B cell (primary cell): ENCODE data around the gene IGFBP3. TPM values are rescaled to one million over a fixed set of nuclear protein-coding genes. Genes with fewer than 3 reads are reported as not detected.

Experiments used
- ATAC-seq: fragments of 200-7000 bp; cut with Tn5 transposase; one replicate; pipeline ENCODE4 v1.10.0; 2021; ENCODE audit warnings: low read depth, mild to moderate bottlenecking, moderate number of reproducible peaks, moderate library complexity
- CTCF ChIA-PET: fragments of 350-600 bp; sonication (Branson Sonifier 250); formaldehyde crosslinking; loops from one replicate; lab custom pipeline; 2021; ENCODE audit warnings: antibody characterized with exemption, inconsistent platforms; lab: Charles Lee
- POLR2A ChIA-PET: fragments of 350-600 bp; sonication (Branson Sonifier 250); formaldehyde crosslinking; loops from one replicate; lab custom pipeline; 2021; ENCODE audit warnings: antibody characterized with exemption; lab: Charles Lee
- DNase-seq: peaks from one replicate; pipeline ENCODE4 v3.0.0; 2013
- H2AFZ ChIP-seq: 2 replicates; pipeline ENCODE4 v1.6.1; 2012; ENCODE audit warnings: mild to moderate bottlenecking, low read depth, low read length; ENCODE audit not compliant: insufficient read depth, poor library complexity, severe bottlenecking
- H3K27ac ChIP-seq, 2 donors: 1 replicate in 1 of 2; 2 replicates in 1 of 2; pipeline ENCODE4 v1.5.1; 2012 to 2013; ENCODE audit warnings: low read length in 2 of 2, mild to moderate bottlenecking in 2 of 2, moderate library complexity in 1 of 2
- H3K27me3 ChIP-seq, 4 experiments: fragments of 200-600 bp in 1 of 4; sonication (generic) in 1 of 4; replicated peaks in 1 of 4; 1 replicate in 2 of 4; 2 replicates in 2 of 4; pipeline versions ENCODE4 v1.6.1 to v1.7.0; 2013 to 2016; ENCODE audit warnings: low read length in 3 of 4, mild to moderate bottlenecking in 2 of 4, mixed read lengths in 1 of 4, moderate library complexity in 1 of 4; ENCODE audit not compliant: insufficient read depth in 4 of 4, control insufficient read depth in 3 of 4; ENCODE audit errors: control extremely low read depth in 1 of 4
- H3K36me3 ChIP-seq, 2 experiments: replicated peaks in 1 of 2; 1 replicate in 1 of 2; 2 replicates in 1 of 2; pipeline versions ENCODE4 v1.6.1 to v1.7.1; 2013; ENCODE audit warnings: low read length in 1 of 2; ENCODE audit not compliant: insufficient read depth in 2 of 2, control insufficient read depth in 1 of 2; ENCODE audit errors: control extremely low read depth in 1 of 2, extremely low read depth in 1 of 2
- H3K4me1 ChIP-seq, 2 donors: fragments of 200-600 bp in 1 of 2; sonication (generic) in 1 of 2; 1 replicate in 1 of 2; 2 replicates in 1 of 2; pipeline versions ENCODE4 v1.5.1 to v1.6.1; 2013 to 2017; ENCODE audit warnings: low read length in 2 of 2; ENCODE audit not compliant: control insufficient read depth in 2 of 2, insufficient read depth in 2 of 2
- H3K4me2 ChIP-seq: replicated peaks from 2 replicates; pipeline ENCODE3; 2012; ENCODE audit warnings: mild to moderate bottlenecking, low read depth, low read length; ENCODE audit not compliant: poor library complexity, severe bottlenecking
- H3K4me3 ChIP-seq, 5 experiments: fragments of 200-600 bp in 1 of 5; sonication (generic) in 1 of 5; 1 replicate in 3 of 5; 2 replicates in 2 of 5; pipeline versions ENCODE4 v1.5.1 to v1.7.0; 2011 to 2016; ENCODE audit warnings: low read length in 4 of 5, mild to moderate bottlenecking in 4 of 5, low read depth in 2 of 5, control low read depth in 1 of 5, moderate library complexity in 1 of 5; ENCODE audit not compliant: insufficient read depth in 1 of 5; ENCODE audit errors: control extremely low read depth in 1 of 5, extremely low read depth in 1 of 5
- H3K79me2 ChIP-seq: fragments of 200-600 bp; sonication (generic); one replicate; pipeline ENCODE4 v1.6.0; 2016; ENCODE audit warnings: low read length; ENCODE audit not compliant: control insufficient read depth, insufficient read depth
- H3K9ac ChIP-seq: fragments of 200-600 bp; sonication (generic); 2 replicates; pipeline ENCODE4 v1.6.1; 2017; ENCODE audit warnings: mild to moderate bottlenecking, low read length, moderate library complexity
- H3K9me3 ChIP-seq, 3 donors: one replicate each; pipeline versions ENCODE4 v1.6.1 to v1.7.1; 2013; ENCODE audit warnings: low read length in 2 of 3; ENCODE audit not compliant: control insufficient read depth in 2 of 3, insufficient read depth in 1 of 3; ENCODE audit errors: control extremely low read depth in 1 of 3
- H4K20me1 ChIP-seq: 2 replicates; pipeline ENCODE4 v1.6.0; 2012; ENCODE audit warnings: mild to moderate bottlenecking, low read length; ENCODE audit not compliant: insufficient read depth, control insufficient read depth, poor library complexity, severe bottlenecking
- H3K27ac Mint-ChIP-seq: one replicate; pipeline ENCODE4 v1.8.0; 2021; ENCODE audit warnings: mixed read lengths
- H3K27me3 Mint-ChIP-seq: one replicate; pipeline ENCODE4 v1.8.0; 2021; ENCODE audit warnings: mixed read lengths
- H3K4me1 Mint-ChIP-seq: one replicate; pipeline ENCODE4 v1.8.0; 2021; ENCODE audit warnings: mixed read lengths
- H3K4me3 Mint-ChIP-seq: one replicate; pipeline ENCODE4 v1.8.0; 2021; ENCODE audit warnings: mixed read lengths
- H3K9me3 Mint-ChIP-seq: one replicate; pipeline ENCODE4 v1.8.0; 2022; ENCODE audit warnings: mixed read lengths; ENCODE audit not compliant: insufficient read depth
- CTCF ChIP-seq: fragments of 200-600 bp; IDR thresholded peaks from one replicate; pipeline ENCODE4 v1.8.0; 2022; ENCODE audit warnings: antibody characterized with exemption, mild to moderate bottlenecking
- EZH2 ChIP-seq: IDR thresholded peaks from 2 replicates; pipeline ENCODE4 v1.6.1; 2012; ENCODE audit warnings: borderline replicate concordance, low read depth, mild to moderate bottlenecking, moderate library complexity, low read length; ENCODE audit not compliant: insufficient read depth, poor library complexity, severe bottlenecking
- WGBS: methylation state at CpG from one replicate; pipeline ENCODE4 v1.1.5; 2013; ENCODE audit warnings: missing lambda C conversion rate; ENCODE audit not compliant: insufficient coverage; 5-methylcytosine and 5-hydroxymethylcytosine counted together
- intact Hi-C: fragments of 100-400 bp; cut with micrococcal nuclease; formaldehyde crosslinking; loops from one replicate; pipeline ENCODE4 v1.10.0; 2022
- polyA plus RNA-seq: library from polyadenylated mRNA; depleted of rRNA; stranded (reverse); fragments of >200 nt; gene quantifications from 2 replicates; pipeline ENCODE4 v1.2.3, GENCODE V29; 2012
- total RNA-seq, 2 donors: library from RNA; stranded (reverse); fragments of 120-200 nt in 1 of 2; gene quantifications; 1 replicate in 1 of 2; 2 replicates in 1 of 2; pipeline versions ENCODE4 v1.2.3 to v1.2.4, GENCODE V29; 2013 to 2022

Gene IGFBP3
- total and polyA plus RNA-seq, 2 donors (not counting 1 experiment from before 2014, with no cell fraction given), result not detected

- ChIA-PET POLR2A (no interaction called here), CTCF (no interaction called here)
- H3K27ac Mint-ChIP-seq, result no peak overlapping the region
- Histone ChIP-seq H3K9me3 (peaks cover 0 to 13% (median 3%) of the 10 kb centered on the region in 3 donors), H4K20me1 (no peaks in the 10 kb centered on the region), H3K4me1 (no peaks in the 10 kb centered on the region), H3K79me2 (no peaks in the 10 kb centered on the region), H3K4me2 (no peak overlapping the region), H2AFZ (no peak overlapping the region), H3K27me3 (no peaks in the 10 kb centered on the region), H3K36me3 (no peaks in the 10 kb centered on the region), H3K9ac (no peak overlapping the region), H3K4me3 (no peak overlapping the region), H3K27ac (no peak overlapping the region)
- no peak for DNase-seq
- 89% methylated on average over 2 of the region's 6 CpGs for WGBS
- no peak for TF ChIP-seq CTCF
- no peak for TF ChIP-seq EZH2
- peaks cover 9% of the 10 kb centered on the region for H3K27me3 Mint-ChIP-seq
- H3K9me3 Mint-ChIP-seq, result peaks cover 3% of the 10 kb centered on the region
- H3K4me3 Mint-ChIP-seq, result no peak overlapping the region
- ATAC-seq, result no peak
- no peaks in the 10 kb centered on the region for H3K4me1 Mint-ChIP-seq
- intact Hi-C loops, result no loop called here
Observed at GRCh38 chr7:45873355-45873754, 47.7 kb downstream of the IGFBP3 start.

- H4K20me1 ChIP-seq, result no peaks in the 10 kb centered on the region
- DNase-seq (no peak), ATAC-seq (no peak)
- H2AFZ ChIP-seq, result no peak within 1 kb of the TSS
- peaks cover 9% of the 10 kb centered on the region for H3K27me3 Mint-ChIP-seq
- H3K27ac ChIP-seq, result no peak within 1 kb of the TSS
- no peaks in the 10 kb centered on the region for H3K4me1 Mint-ChIP-seq
- 92% methylated on average over 2 of the region's 7 CpGs for WGBS
- H3K4me1 ChIP-seq, result no peaks in the 10 kb centered on the region
- H3K9me3 Mint-ChIP-seq, result peaks cover 4% of the 10 kb centered on the region
- no peak within 1 kb of the TSS for H3K9ac ChIP-seq
- H3K36me3 ChIP-seq, result no peaks in the 10 kb centered on the region
- no peak within 1 kb of the TSS for H3K27ac Mint-ChIP-seq
- no peak for TF ChIP-seq EZH2
- no peak for TF ChIP-seq CTCF
- no peak within 1 kb of the TSS for H3K4me3 ChIP-seq
- H3K9me3 ChIP-seq, result peaks cover 0 to 11% (median 0%) of the 10 kb centered on the region in 3 donors
- POLR2A ChIA-PET, result no interaction called here
- H3K4me2 ChIP-seq, result no peak within 1 kb of the TSS
- H3K79me2 ChIP-seq, result no peaks in the 10 kb centered on the region
- intact Hi-C loops, result no loop called here
- H3K4me3 Mint-ChIP-seq, result no peak within 1 kb of the TSS
- CTCF ChIA-PET, result no interaction called here
- no peaks in the 10 kb centered on the region for H3K27me3 ChIP-seq
Observed at GRCh38 chr7:45873035-45873354, 48.1 kb downstream of the IGFBP3 start, which contains the start of gene CCDC201. Gene CCDC201 (minus strand): TSS chr7:45873082. CDS start chr7:45873007, 75 bp downstream.
